Caco-2 (cell line): ENCODE measurements around the gene SRGAP1. TPM values are rescaled to one million over a fixed set of nuclear protein-coding genes. Genes with fewer than 3 reads are reported as not detected.

Source experiments
- BruUV-seq: library from RNA; stranded (reverse); fragments of 400-500 nt; replicated peaks from 2 replicates; lab custom pipeline; 2021; lab: Mats Ljungman, UMichigan
- CTCF ChIA-PET: fragments of 300-600 bp; sonication (Branson Sonifier 250); formaldehyde crosslinking; loops from one replicate; lab custom pipeline; 2022; ENCODE audit warnings: antibody characterized with exemption; lab: Charles Lee
- POLR2A ChIA-PET: fragments of 300-600 bp; sonication (Branson Sonifier 250); formaldehyde crosslinking; loops from one replicate; lab custom pipeline; 2022; ENCODE audit warnings: antibody characterized with exemption; lab: Charles Lee
- DNase-seq, 2 experiments: peaks; one replicate each; pipeline versions ENCODE4 v3.0.0 to v3.0.0-alpha.2; 2020 to 2022
- H3K27me3 ChIP-seq: replicated peaks from 2 replicates; pipeline ENCODE4 v1.6.0; 2011; ENCODE audit warnings: low read length; ENCODE audit not compliant: control insufficient read depth, insufficient read depth
- H3K36me3 ChIP-seq: 2 replicates; pipeline ENCODE4 v1.5.1; 2011; ENCODE audit warnings: low read length; ENCODE audit not compliant: control insufficient read depth, insufficient read depth
- H3K4me1 ChIP-seq: fragments of 250-450 bp; sonication (Bioruptor Pico); 2 replicates; pipeline ENCODE4 v1.5.1; 2020; ENCODE audit warnings: mild to moderate bottlenecking
- H3K4me3 ChIP-seq: 2 replicates; pipeline ENCODE4 v1.5.1; 2011; ENCODE audit warnings: low read depth, mild to moderate bottlenecking, control low read depth, low read length
- H3K9me3 ChIP-seq: fragments of 250-450 bp; sonication (Bioruptor Pico); 2 replicates; pipeline ENCODE4 v1.5.1; 2020; ENCODE audit warnings: mild to moderate bottlenecking, moderate library complexity
- H3K27ac Mint-ChIP-seq: one replicate; pipeline ENCODE4 v1.8.0; 2022; ENCODE audit warnings: mixed read lengths; ENCODE audit not compliant: unreplicated experiment
- H3K27me3 Mint-ChIP-seq: one replicate; pipeline ENCODE4 v1.8.0; 2022; ENCODE audit warnings: mixed read lengths; ENCODE audit not compliant: insufficient read depth, unreplicated experiment
- H3K36me3 Mint-ChIP-seq: one replicate; pipeline ENCODE4 v1.8.0; 2022; ENCODE audit warnings: mild to moderate bottlenecking, mixed read lengths; ENCODE audit not compliant: insufficient read depth, unreplicated experiment
- H3K4me1 Mint-ChIP-seq: one replicate; pipeline ENCODE4 v1.8.0; 2022; ENCODE audit warnings: low read depth, mixed read lengths; ENCODE audit not compliant: unreplicated experiment
- H3K4me3 Mint-ChIP-seq: one replicate; pipeline ENCODE4 v1.8.0; 2022; ENCODE audit warnings: mild to moderate bottlenecking, moderate library complexity, mixed read lengths; ENCODE audit not compliant: unreplicated experiment
- H3K9me3 Mint-ChIP-seq: one replicate; pipeline ENCODE4 v1.8.0; 2022; ENCODE audit warnings: mixed read lengths; ENCODE audit not compliant: unreplicated experiment
- CTCF ChIP-seq, 2 experiments: fragments of 200-600 bp in 1 of 2; IDR thresholded peaks; 1 replicate in 1 of 2; 2 replicates in 1 of 2; pipeline versions ENCODE4 v1.5.1 to v1.8.0; 2011 to 2022; ENCODE audit warnings: antibody characterized with exemption in 1 of 2, control low read depth in 1 of 2, inconsistent platforms in 1 of 2, low read depth in 1 of 2, low read length in 1 of 2, mild to moderate bottlenecking in 1 of 2, moderate library complexity in 1 of 2; ENCODE audit not compliant: insufficient read depth in 1 of 2, severe bottlenecking in 1 of 2, unreplicated experiment in 1 of 2
- intact Hi-C: fragments of 100-400 bp; cut with micrococcal nuclease; formaldehyde crosslinking; loops from one replicate; pipeline ENCODE4 v1.10.0; 2022; ENCODE audit not compliant: unreplicated experiment
- total RNA-seq: library from RNA; stranded (reverse); gene quantifications from 2 replicates; pipeline ENCODE4 v1.2.3, GENCODE V29; 2022

SRGAP1 gene
- total RNA-seq, 1 experiment from 2014 or later, result 22.1 TPM

GRCh38 chr12:63880742-63881263 is 36.3 kb downstream of the SRGAP1 start:
- no peaks in the 10 kb centered on the region for H3K27me3 Mint-ChIP-seq
- Histone ChIP-seq H3K9me3 (no peaks in the 10 kb centered on the region), H3K4me3 (no peak overlapping the region), H3K27me3 (no peaks in the 10 kb centered on the region), H3K36me3 (no peaks in the 10 kb centered on the region), H3K4me1 (peaks cover 35% of the 10 kb centered on the region)
- H3K4me3 Mint-ChIP-seq, result no peak overlapping the region
- H3K36me3 Mint-ChIP-seq, result peaks cover 10% of the 10 kb centered on the region
- BruUV-seq, result no TSS peak
- DNase-seq, result no peak
- no peak overlapping the region for H3K27ac Mint-ChIP-seq
- TF ChIP-seq CTCF (IDR thresholded peaks at IDR 0.05; ENCODE audit: insufficient read depth in 1 of 2, low read depth in 1 of 2, low read length in 1 of 2, severe bottlenecking in 1 of 2, unreplicated experiment in 1 of 2), result no peak
- no peaks in the 10 kb centered on the region for H3K9me3 Mint-ChIP-seq
- ChIA-PET POLR2A (no interaction called here), CTCF (no interaction called here)
- H3K4me1 Mint-ChIP-seq, result peaks cover 23% of the 10 kb centered on the region
- intact Hi-C loops, result no loop called here

DNA sequence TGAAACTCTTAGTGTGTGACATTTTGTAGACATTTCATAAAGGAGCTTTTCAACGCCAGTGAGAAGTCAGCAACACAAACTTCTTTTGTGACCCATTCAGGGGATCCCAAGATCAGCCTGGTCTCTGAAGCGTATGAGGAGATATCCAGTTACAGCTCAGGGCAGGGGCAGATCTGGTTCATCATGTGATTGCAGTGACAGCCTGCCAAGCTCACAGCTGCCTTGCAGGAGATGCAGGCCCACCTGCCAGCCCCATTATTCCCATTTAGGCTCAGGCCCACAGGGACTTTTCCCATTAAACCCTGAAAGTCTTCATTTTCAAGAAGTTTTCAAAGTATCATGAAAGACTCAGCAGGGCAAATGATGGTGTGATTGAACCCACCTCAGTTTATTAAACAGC is 38.3 kb downstream of the SRGAP1 start:
- Mint-ChIP-seq H3K27ac (no peak overlapping the region), H3K36me3 (peaks cover 10% of the 10 kb centered on the region), H3K4me1 (peaks cover 25% of the 10 kb centered on the region), H3K9me3 (peaks cover 4% of the 10 kb centered on the region), H3K27me3 (no peaks in the 10 kb centered on the region), H3K4me3 (no peak overlapping the region)
- no peaks in the 10 kb centered on the region; the same call in 1 of the 2 replicates for H3K36me3 ChIP-seq
- BruUV-seq, result no TSS peak
- H3K4me3 ChIP-seq, result no peak overlapping the region
- intact Hi-C loops, result no loop called here
- no peaks in the 10 kb centered on the region for H3K9me3 ChIP-seq
- no peak for TF ChIP-seq CTCF (IDR thresholded peaks at IDR 0.05; ENCODE audit: insufficient read depth in 1 of 2, low read depth in 1 of 2, low read length in 1 of 2, severe bottlenecking in 1 of 2, unreplicated experiment in 1 of 2)
- ChIA-PET CTCF (no interaction called here), POLR2A (no interaction called here)
- DNase-seq, result no peak
- no peaks in the 10 kb centered on the region for H3K27me3 ChIP-seq
- peaks cover 17% of the 10 kb centered on the region for H3K4me1 ChIP-seq

GRCh38 chr12:63885401-63885800 is 40.9 kb downstream of the SRGAP1 start:
- H3K4me1 ChIP-seq, result peaks cover 25% of the 10 kb centered on the region
- Mint-ChIP-seq H3K36me3 (peaks cover 10% of the 10 kb centered on the region), H3K4me1 (peaks cover 32% of the 10 kb centered on the region), H3K4me3 (no peak overlapping the region), H3K9me3 (peaks cover 7% of the 10 kb centered on the region), H3K27me3 (no peaks in the 10 kb centered on the region), H3K27ac (peak overlapping the region; percentile 19)
- no peak overlapping the region for H3K4me3 ChIP-seq
- no peaks in the 10 kb centered on the region for H3K27me3 ChIP-seq
- CTCF ChIA-PET, result no interaction called here
- H3K9me3 ChIP-seq, result no peaks in the 10 kb centered on the region
- POLR2A ChIA-PET, result no interaction called here
- intact Hi-C loops, result no loop called here
- no peak for TF ChIP-seq CTCF (IDR thresholded peaks at IDR 0.05; ENCODE audit: insufficient read depth in 1 of 2, low read depth in 1 of 2, low read length in 1 of 2, severe bottlenecking in 1 of 2, unreplicated experiment in 1 of 2)
- no peaks in the 10 kb centered on the region; the same call in 1 of the 2 replicates for H3K36me3 ChIP-seq
- DNase-seq, result no peak
- no TSS peak for BruUV-seq
